HCT116 (cell line): Measurements from ENCODE around the gene TRRAP. TPM values are rescaled to one million over a fixed set of nuclear protein-coding genes. Genes with fewer than 3 reads are reported as not detected.

ENCODE experiments used
- ATAC-seq: fragments of 200-7000 bp; cut with Tn5 transposase; 2 replicates; pipeline ENCODE4 v1.9.1; 2020; ENCODE audit warnings: mild to moderate bottlenecking, moderate library complexity
- BruUV-seq: library from RNA; stranded (reverse); fragments of 400-500 nt; replicated peaks from 2 replicates; lab custom pipeline; 2021; lab: Mats Ljungman, UMichigan
- CTCF ChIA-PET: fragments of 300-600 bp; sonication (Branson Sonifier 250); formaldehyde crosslinking; loops from one replicate; lab custom pipeline; 2021; ENCODE audit warnings: antibody characterized with exemption; lab: Charles Lee
- POLR2A ChIA-PET: fragments of 300-600, 350-600 bp; sonication (Branson Sonifier 250); formaldehyde crosslinking; loops from one replicate; lab custom pipeline; 2021; ENCODE audit warnings: antibody characterized with exemption; lab: Charles Lee
- RAD21 ChIA-PET, 2 experiments: fragments of 300-600 bp; sonication (Branson Sonifier 250); formaldehyde crosslinking; loops; one replicate each; lab custom pipeline; 2023; ENCODE audit warnings: low total read pairs in 2 of 2; ENCODE audit not compliant: uncharacterized antibody in 2 of 2, unreplicated experiment in 2 of 2, low non-redundant PET in 1 of 2; lab: Charles Lee
- DNase-seq: peaks from one replicate; pipeline ENCODE4 v3.0.0-alpha.2; 2010; ENCODE audit warnings: low read depth, low spot score
- H2AFZ ChIP-seq: fragments of 200-600 bp; shearing (Covaris generic), sonication (generic); 2 replicates; pipeline ENCODE4 v1.6.1; 2017; ENCODE audit warnings: low read depth, mixed run types, mixed read lengths, antibody characterized with exemption, low read length; ENCODE audit not compliant: poor library complexity, severe bottlenecking
- H3K27ac ChIP-seq: 2 replicates; pipeline ENCODE4 v1.5.1; 2012; ENCODE audit warnings: low read depth, low read length
- H3K27me3 ChIP-seq: fragments of 200-600 bp; sonication (generic); 2 replicates; pipeline ENCODE4 v1.6.1; 2016; ENCODE audit warnings: mixed run types, low read length, mixed read lengths; ENCODE audit not compliant: insufficient read depth
- H3K36me3 ChIP-seq, 2 experiments: fragments of 200-500 bp in 1 of 2; fragments of 200-600 bp in 1 of 2; sonication (Bioruptor generic) in 1 of 2; sonication (generic) in 1 of 2; 2 replicates each; pipeline versions ENCODE4 v1.5.1 to v1.6.1; 2014 to 2016; ENCODE audit warnings: low read length in 2 of 2, inconsistent platforms in 1 of 2, mixed read lengths in 1 of 2, mixed run types in 1 of 2; ENCODE audit not compliant: insufficient read depth in 2 of 2, control insufficient read depth in 1 of 2
- H3K4me1 ChIP-seq, 2 experiments: fragments of 200-600 bp in 1 of 2; sonication (generic) in 1 of 2; 2 replicates each; pipeline versions ENCODE4 v1.5.1 to v1.6.1; 2012 to 2017; ENCODE audit warnings: low read length in 2 of 2, inconsistent platforms in 1 of 2, mild to moderate bottlenecking in 1 of 2, mixed read lengths in 1 of 2, mixed run types in 1 of 2, moderate library complexity in 1 of 2; ENCODE audit not compliant: insufficient read depth in 2 of 2, control insufficient read depth in 1 of 2
- H3K4me2 ChIP-seq: fragments of 200-600 bp; sonication (generic); 2 replicates; pipeline ENCODE4 v1.6.1; 2017; ENCODE audit warnings: mixed run types, low read length, mixed read lengths
- H3K4me3 ChIP-seq, 2 experiments: fragments of 200-600 bp in 1 of 2; sonication (generic) in 1 of 2; replicated peaks in 1 of 2; 2 replicates each; pipeline ENCODE4 v1.5.1; 2011 to 2016; ENCODE audit warnings: low read length in 2 of 2, control low read depth in 1 of 2, low read depth in 1 of 2, mild to moderate bottlenecking in 1 of 2, mixed read lengths in 1 of 2, mixed run types in 1 of 2
- H3K79me2 ChIP-seq: fragments of 200-600 bp; sonication (generic); 2 replicates; pipeline ENCODE4 v1.6.1; 2017; ENCODE audit warnings: mild to moderate bottlenecking, mixed run types, low read length, moderate library complexity, mixed read lengths; ENCODE audit not compliant: insufficient read depth
- H3K9ac ChIP-seq: fragments of 200-600 bp; sonication (generic); 2 replicates; pipeline ENCODE4 v1.6.1; 2016; ENCODE audit warnings: low read length, mixed read lengths
- H3K9me2 ChIP-seq: fragments of 200-600 bp; sonication (generic), shearing (Covaris generic); 2 replicates; pipeline ENCODE4 v1.6.1; 2017; ENCODE audit warnings: mixed run types, mild to moderate bottlenecking, moderate library complexity; ENCODE audit not compliant: insufficient read depth
- H3K9me3 ChIP-seq, 2 experiments: fragments of 200-500 bp in 1 of 2; fragments of 200-600 bp in 1 of 2; sonication (Bioruptor generic) in 1 of 2; sonication (generic) in 1 of 2; 2 replicates each; pipeline ENCODE4 v1.6.1; 2014 to 2017; ENCODE audit warnings: low read length in 2 of 2, mixed read lengths in 2 of 2, inconsistent platforms in 1 of 2, low read depth in 1 of 2, mild to moderate bottlenecking in 1 of 2, mixed run types in 1 of 2, moderate library complexity in 1 of 2; ENCODE audit not compliant: control insufficient read depth in 1 of 2, insufficient read depth in 1 of 2
- H4K20me1 ChIP-seq: fragments of 200-600 bp; sonication (generic), shearing (Covaris generic); 2 replicates; pipeline ENCODE4 v1.6.1; 2017; ENCODE audit warnings: mixed run types, mild to moderate bottlenecking, moderate library complexity; ENCODE audit not compliant: insufficient read depth
- CBX3 ChIP-seq: IDR thresholded peaks from 2 replicates; pipeline ENCODE4 v1.6.1; 2012; ENCODE audit warnings: low read depth
- CEBPB ChIP-seq: IDR thresholded peaks from 2 replicates; pipeline ENCODE4 v1.6.1; 2012; ENCODE audit warnings: low read depth
- ELF1 ChIP-seq: IDR thresholded peaks from 2 replicates; pipeline ENCODE4 v1.6.1; 2012; ENCODE audit warnings: low read depth, borderline replicate concordance
- EZH2phosphoT487 ChIP-seq: fragments of 200-600 bp; IDR thresholded peaks from 2 replicates; pipeline ENCODE4 v1.6.1; 2018; ENCODE audit warnings: antibody characterized with exemption, borderline replicate concordance
- FOSL1 ChIP-seq: IDR thresholded peaks from 2 replicates; pipeline ENCODE4 v1.6.1; 2012; ENCODE audit warnings: low read depth
- JUND ChIP-seq: IDR thresholded peaks from 2 replicates; pipeline ENCODE4 v1.6.1; 2012
- POLR2AphosphoS5 ChIP-seq: IDR thresholded peaks from 2 replicates; pipeline ENCODE4 v1.6.1; 2011; ENCODE audit warnings: mild to moderate bottlenecking, low read depth, low read length, moderate library complexity
- RAD21 ChIP-seq: IDR thresholded peaks from 2 replicates; pipeline ENCODE4 v1.6.1; 2012; ENCODE audit warnings: low read depth, mild to moderate bottlenecking
- SIN3A ChIP-seq: IDR thresholded peaks from 2 replicates; pipeline ENCODE4 v1.6.1; 2012; ENCODE audit warnings: low read depth
- SP1 ChIP-seq: IDR thresholded peaks from 2 replicates; pipeline ENCODE4 v1.6.1; 2012; ENCODE audit warnings: low read depth
- TCF7L2 ChIP-seq: IDR thresholded peaks from 2 replicates; pipeline ENCODE4 v1.7.0; 2011; ENCODE audit warnings: borderline replicate concordance, inconsistent platforms; ENCODE audit not compliant: insufficient read depth, insufficient read length; ENCODE audit errors: extremely low read depth
- YY1 ChIP-seq: IDR thresholded peaks from 2 replicates; pipeline ENCODE4 v1.6.1; 2011; ENCODE audit warnings: low read length, low read depth, moderate library complexity, mild to moderate bottlenecking; ENCODE audit not compliant: insufficient replicate concordance; ENCODE audit errors: extremely low read depth
- ZFX ChIP-seq: fragments of 450-650 bp; IDR thresholded peaks from 2 replicates; pipeline ENCODE4 v1.6.1; 2017
- ZNF274 ChIP-seq: fragments of 200-500 bp; sonication (Bioruptor generic); IDR thresholded peaks from 2 replicates; pipeline ENCODE4 v1.6.1; 2014; ENCODE audit warnings: mild to moderate bottlenecking, low read depth, low read length, inconsistent platforms
- intact Hi-C: fragments of 100-400 bp; cut with micrococcal nuclease; formaldehyde crosslinking; loops from 2 replicates; pipeline ENCODE4 v1.10.0; 2022
- total RNA-seq: library from RNA; stranded (reverse); gene quantifications from one replicate; pipeline ENCODE4 v1.2.1, GENCODE V29; 2021; ENCODE audit not compliant: unreplicated experiment
- TF ChIP-seq, protein P1 (sequence below): IDR thresholded peaks from 2 replicates; pipeline ENCODE4 v1.6.1; 2012
- TF ChIP-seq, protein P2 (sequence below): IDR thresholded peaks from 2 replicates; pipeline ENCODE4 v1.6.1; 2011; ENCODE audit warnings: mild to moderate bottlenecking, low read length, moderate library complexity; ENCODE audit not compliant: insufficient replicate concordance; ENCODE audit errors: extremely low read depth
- TF ChIP-seq, protein P3 (sequence below): IDR thresholded peaks from 2 replicates; pipeline ENCODE4 v1.6.1; 2012; ENCODE audit warnings: low read depth

Gene TRRAP
- total RNA-seq, 1 experiment from 2014 or later: 44.5 TPM

DNA sequence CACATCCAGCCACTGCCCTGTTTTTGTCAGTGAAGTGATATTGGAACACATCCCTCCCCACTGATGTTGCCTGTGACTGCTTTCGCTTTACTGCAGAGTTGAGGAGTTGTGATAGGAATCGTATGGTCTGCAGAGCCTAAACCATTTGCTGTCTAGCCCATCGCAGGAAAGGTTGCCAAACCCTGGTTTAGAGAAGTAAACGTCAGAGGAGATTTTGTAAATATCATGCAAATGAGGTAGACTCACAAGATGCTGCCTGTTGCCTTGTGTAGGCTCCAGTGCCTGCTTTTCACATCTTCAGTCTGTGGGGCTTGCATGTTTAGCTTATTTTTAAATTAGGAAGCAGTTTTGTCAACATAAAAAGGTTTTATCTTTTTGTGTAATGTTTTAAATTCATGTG is 107.1 kb downstream of the TRRAP start (continued):
- TF ChIP-seq EZH2phosphoT487: no peak
- TF ChIP-seq CEBPB: no peak

DNA sequence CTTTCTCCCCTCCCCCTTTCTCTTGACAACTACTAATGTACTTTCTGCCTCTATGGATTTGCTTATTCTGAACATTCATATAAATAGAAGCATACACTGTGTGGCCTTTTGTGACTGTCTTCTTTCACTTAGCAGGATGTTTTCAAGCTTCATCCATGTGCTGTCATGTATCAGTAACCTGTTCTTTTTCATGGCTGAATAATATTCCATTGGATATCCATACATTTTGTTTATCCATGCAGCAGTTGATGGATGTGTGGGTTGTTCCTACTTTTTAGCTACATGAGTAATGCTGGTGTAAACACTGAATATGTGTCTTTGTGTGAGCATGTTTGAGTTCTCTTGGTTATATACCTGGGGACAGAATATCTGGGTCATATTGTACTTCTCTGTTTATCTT is 107.6 kb downstream of the TRRAP start:
- Histone ChIP-seq H3K4me3 (no peak overlapping the region), H3K4me2 (no peak overlapping the region), H4K20me1 (no peaks in the 10 kb centered on the region), H2AFZ (no peak overlapping the region), H3K27ac (no peak overlapping the region), H3K9me2 (no peaks in the 10 kb centered on the region), H3K9ac (no peak overlapping the region), H3K27me3 (no peaks in the 10 kb centered on the region), H3K36me3 (peaks cover 47 to 59% of the 10 kb centered on the region in 2 experiments), H3K9me3 (no peaks in the 10 kb centered on the region), H3K79me2 (peaks cover 7% of the 10 kb centered on the region; the same call in 1 of the 2 replicates)
- no peak for ATAC-seq
- ChIA-PET POLR2A (no interaction called here), CTCF (no interaction called here), RAD21 (no interaction called here)
- DNase-seq: no peak
- BruUV-seq: no TSS peak
- no peak for TF ChIP-seq YY1
- no peak for TF ChIP-seq CEBPB
- no peak for TF ChIP-seq RAD21
- no peak for TF ChIP-seq ZNF274
- TF ChIP-seq, protein P1, sequence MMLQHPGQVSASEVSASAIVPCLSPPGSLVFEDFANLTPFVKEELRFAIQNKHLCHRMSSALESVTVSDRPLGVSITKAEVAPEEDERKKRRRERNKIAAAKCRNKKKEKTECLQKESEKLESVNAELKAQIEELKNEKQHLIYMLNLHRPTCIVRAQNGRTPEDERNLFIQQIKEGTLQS: no peak
- no peak for TF ChIP-seq CBX3
- no peak for TF ChIP-seq SP1
- no peak for TF ChIP-seq SIN3A
- no peak for TF ChIP-seq POLR2AphosphoS5
- TF ChIP-seq JUND: no peak
- TF ChIP-seq, protein P2, sequence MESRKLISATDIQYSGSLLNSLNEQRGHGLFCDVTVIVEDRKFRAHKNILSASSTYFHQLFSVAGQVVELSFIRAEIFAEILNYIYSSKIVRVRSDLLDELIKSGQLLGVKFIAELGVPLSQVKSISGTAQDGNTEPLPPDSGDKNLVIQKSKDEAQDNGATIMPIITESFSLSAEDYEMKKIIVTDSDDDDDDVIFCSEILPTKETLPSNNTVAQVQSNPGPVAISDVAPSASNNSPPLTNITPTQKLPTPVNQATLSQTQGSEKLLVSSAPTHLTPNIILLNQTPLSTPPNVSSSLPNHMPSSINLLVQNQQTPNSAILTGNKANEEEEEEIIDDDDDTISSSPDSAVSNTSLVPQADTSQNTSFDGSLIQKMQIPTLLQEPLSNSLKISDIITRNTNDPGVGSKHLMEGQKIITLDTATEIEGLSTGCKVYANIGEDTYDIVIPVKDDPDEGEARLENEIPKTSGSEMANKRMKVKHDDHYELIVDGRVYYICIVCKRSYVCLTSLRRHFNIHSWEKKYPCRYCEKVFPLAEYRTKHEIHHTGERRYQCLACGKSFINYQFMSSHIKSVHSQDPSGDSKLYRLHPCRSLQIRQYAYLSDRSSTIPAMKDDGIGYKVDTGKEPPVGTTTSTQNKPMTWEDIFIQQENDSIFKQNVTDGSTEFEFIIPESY: no peak
- no peak for TF ChIP-seq ELF1
- TF ChIP-seq ZFX: no peak
- TF ChIP-seq TCF7L2: no peak
- no peak for TF ChIP-seq FOSL1
- TF ChIP-seq, protein P3, sequence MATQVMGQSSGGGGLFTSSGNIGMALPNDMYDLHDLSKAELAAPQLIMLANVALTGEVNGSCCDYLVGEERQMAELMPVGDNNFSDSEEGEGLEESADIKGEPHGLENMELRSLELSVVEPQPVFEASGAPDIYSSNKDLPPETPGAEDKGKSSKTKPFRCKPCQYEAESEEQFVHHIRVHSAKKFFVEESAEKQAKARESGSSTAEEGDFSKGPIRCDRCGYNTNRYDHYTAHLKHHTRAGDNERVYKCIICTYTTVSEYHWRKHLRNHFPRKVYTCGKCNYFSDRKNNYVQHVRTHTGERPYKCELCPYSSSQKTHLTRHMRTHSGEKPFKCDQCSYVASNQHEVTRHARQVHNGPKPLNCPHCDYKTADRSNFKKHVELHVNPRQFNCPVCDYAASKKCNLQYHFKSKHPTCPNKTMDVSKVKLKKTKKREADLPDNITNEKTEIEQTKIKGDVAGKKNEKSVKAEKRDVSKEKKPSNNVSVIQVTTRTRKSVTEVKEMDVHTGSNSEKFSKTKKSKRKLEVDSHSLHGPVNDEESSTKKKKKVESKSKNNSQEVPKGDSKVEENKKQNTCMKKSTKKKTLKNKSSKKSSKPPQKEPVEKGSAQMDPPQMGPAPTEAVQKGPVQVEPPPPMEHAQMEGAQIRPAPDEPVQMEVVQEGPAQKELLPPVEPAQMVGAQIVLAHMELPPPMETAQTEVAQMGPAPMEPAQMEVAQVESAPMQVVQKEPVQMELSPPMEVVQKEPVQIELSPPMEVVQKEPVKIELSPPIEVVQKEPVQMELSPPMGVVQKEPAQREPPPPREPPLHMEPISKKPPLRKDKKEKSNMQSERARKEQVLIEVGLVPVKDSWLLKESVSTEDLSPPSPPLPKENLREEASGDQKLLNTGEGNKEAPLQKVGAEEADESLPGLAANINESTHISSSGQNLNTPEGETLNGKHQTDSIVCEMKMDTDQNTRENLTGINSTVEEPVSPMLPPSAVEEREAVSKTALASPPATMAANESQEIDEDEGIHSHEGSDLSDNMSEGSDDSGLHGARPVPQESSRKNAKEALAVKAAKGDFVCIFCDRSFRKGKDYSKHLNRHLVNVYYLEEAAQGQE: no peak
- TF ChIP-seq, all 23 proteins: peak for 0
- intact Hi-C loops: no loop called here
- H3K4me1 ChIP-seq: no peaks in the 10 kb centered on the region
